ENCODE results near the gene WSCD2. TPM values are rescaled to one million over a fixed set of nuclear protein-coding genes. Genes with fewer than 3 reads are reported as not detected.

WSCD2 gene
- total RNA-seq, 1 experiment from 2014 or later = not detected

- Mint-ChIP-seq H3K4me1 (ENCODE audit: insufficient read depth, unreplicated experiment) (no peaks in the 10 kb centered on the region), H3K4me3 (ENCODE audit: unreplicated experiment) (no peak overlapping the region), H3K36me3 (ENCODE audit: insufficient read depth, unreplicated experiment) (no peaks in the 10 kb centered on the region), H3K9me3 (ENCODE audit: unreplicated experiment) (peaks cover 8% of the 10 kb centered on the region), H3K27ac (ENCODE audit: low read depth, unreplicated experiment) (no peak overlapping the region), H3K27me3 (ENCODE audit: insufficient read depth, unreplicated experiment) (peaks cover 27% of the 10 kb centered on the region)
- no peak for DNase-seq (ENCODE audit: unreplicated experiment)
- intact Hi-C loops (cut with micrococcal nuclease) = no loop called here
- ChIA-PET CTCF (interaction anchor here (0.8 kb wide), 1 partner anchor 626 kb away, joined by 5 read pairs; no protein-coding TSS in a partner anchor), POLR2A (no interaction called here)
- no peak for TF ChIP-seq CTCF (IDR thresholded peaks at IDR 0.05; ENCODE audit: unreplicated experiment)
- no TSS peak for BruUV-seq (replicated peaks)
Measured at GRCh38 chr12:108257004-108257403, 127.9 kb downstream of the WSCD2 start.

GRCh38 chr12:108257610-108258106 lies 128.6 kb downstream of the WSCD2 start:
- no peak for TF ChIP-seq CTCF (IDR thresholded peaks at IDR 0.05; ENCODE audit: unreplicated experiment)
- Mint-ChIP-seq H3K27ac (ENCODE audit: low read depth, unreplicated experiment) (no peak overlapping the region), H3K36me3 (ENCODE audit: insufficient read depth, unreplicated experiment) (no peaks in the 10 kb centered on the region), H3K27me3 (ENCODE audit: insufficient read depth, unreplicated experiment) (peaks cover 24% of the 10 kb centered on the region), H3K4me3 (ENCODE audit: unreplicated experiment) (no peak overlapping the region), H3K9me3 (ENCODE audit: unreplicated experiment) (peaks cover 8% of the 10 kb centered on the region), H3K4me1 (ENCODE audit: insufficient read depth, unreplicated experiment) (no peaks in the 10 kb centered on the region)
- DNase-seq (ENCODE audit: unreplicated experiment) = no peak
- ChIA-PET CTCF (no interaction called here), POLR2A (no interaction called here)
- no TSS peak for BruUV-seq (replicated peaks)
- intact Hi-C loops (cut with micrococcal nuclease) = no loop called here

GRCh38 chr12:108260039-108260438 lies 131.0 kb downstream of the WSCD2 start:
- ChIA-PET CTCF (interaction anchor here (0.6 kb wide), 1 partner anchor 31 kb away, joined by 3 read pairs; no protein-coding TSS in a partner anchor), POLR2A (no interaction called here)
- Mint-ChIP-seq H3K36me3 (ENCODE audit: insufficient read depth, unreplicated experiment) (no peaks in the 10 kb centered on the region), H3K27ac (ENCODE audit: low read depth, unreplicated experiment) (no peak overlapping the region), H3K4me1 (ENCODE audit: insufficient read depth, unreplicated experiment) (no peaks in the 10 kb centered on the region), H3K9me3 (ENCODE audit: unreplicated experiment) (peaks cover 8% of the 10 kb centered on the region), H3K4me3 (ENCODE audit: unreplicated experiment) (no peak overlapping the region), H3K27me3 (ENCODE audit: insufficient read depth, unreplicated experiment) (peaks cover under 1% of the 10 kb centered on the region)
- DNase-seq (ENCODE audit: unreplicated experiment) = no peak
- BruUV-seq (replicated peaks) = no TSS peak
- no peak for TF ChIP-seq CTCF (IDR thresholded peaks at IDR 0.05; ENCODE audit: unreplicated experiment)
- intact Hi-C loops (cut with micrococcal nuclease) = no loop called here

GRCh38 chr12:108260969-108261368 lies 131.9 kb downstream of the WSCD2 start:
- Mint-ChIP-seq H3K36me3 (ENCODE audit: insufficient read depth, unreplicated experiment) (no peaks in the 10 kb centered on the region), H3K27me3 (ENCODE audit: insufficient read depth, unreplicated experiment) (no peaks in the 10 kb centered on the region), H3K4me1 (ENCODE audit: insufficient read depth, unreplicated experiment) (no peaks in the 10 kb centered on the region), H3K27ac (ENCODE audit: low read depth, unreplicated experiment) (no peak overlapping the region), H3K4me3 (ENCODE audit: unreplicated experiment) (no peak overlapping the region), H3K9me3 (ENCODE audit: unreplicated experiment) (peaks cover 8% of the 10 kb centered on the region)
- ChIA-PET CTCF (interaction anchor here (0.5 kb wide), 1 partner anchor 251 kb away, joined by 3 read pairs; no protein-coding TSS in a partner anchor), POLR2A (no interaction called here)
- DNase-seq (ENCODE audit: unreplicated experiment) = no peak
- no TSS peak for BruUV-seq (replicated peaks)
- no peak for TF ChIP-seq CTCF (IDR thresholded peaks at IDR 0.05; ENCODE audit: unreplicated experiment)
- intact Hi-C loops (cut with micrococcal nuclease) = no loop called here

All from MCF 10A (cell line).